ENCODE results near the gene TIAM2. TPM values are rescaled to one million over a fixed set of nuclear protein-coding genes. Genes with fewer than 3 reads are reported as not detected.
"Not testable (repeated sequence)": the region's sequence is repeated elsewhere in the genome, so short reads cannot be mapped to it uniquely, and the experiment has no call there.

TIAM2 gene
- total RNA-seq, 3 donors from 2014 or later (not counting 1 experiment from before 2014, with no cell fraction given) = 6.5 to 11.1 (median 8.7) TPM

- Mint-ChIP-seq H3K36me3 (no peaks in the 10 kb centered on the region), H3K4me1 (no peaks in the 10 kb centered on the region), H3K27ac (no peak overlapping the region), H3K9me3 (no peaks in the 10 kb centered on the region), H3K27me3 (ENCODE audit: low read depth in 2 of 2) (peaks cover 6 to 17% of the 10 kb centered on the region in 2 donors), H3K4me3 (no peak overlapping the region)
- Histone ChIP-seq H3K27ac (ENCODE audit: low read length) (no peak overlapping the region), H3K4me1 (ENCODE audit: control insufficient read depth, insufficient read depth, low read length) (no peaks in the 10 kb centered on the region), H3K9me3 (ENCODE audit: control insufficient read depth, insufficient read depth, low read length) (no peaks in the 10 kb centered on the region), H3K27me3 (ENCODE audit: control insufficient read depth, insufficient read depth, low read length) (no peaks in the 10 kb centered on the region), H3K36me3 (ENCODE audit: control insufficient read depth, insufficient read depth, low read length) (no peaks in the 10 kb centered on the region), H3K4me3 (ENCODE audit: low read length) (no peak overlapping the region)
- TF ChIP-seq CTCF (IDR thresholded peaks at IDR 0.05) = no peak
- intact Hi-C loops (cut with micrococcal nuclease) = no loop called here
- ATAC-seq (no peak), DNase-seq (no peak)
- WGBS (ENCODE audit: insufficient coverage) = 68% methylated on average over 11 of the region's 11 CpGs
Observed at GRCh38 chr6:155216312-155217046, 221.4 kb downstream of the TIAM2 start.

GRCh38 chr6:155218711-155219110 is 223.6 kb downstream of the TIAM2 start:
- H3K36me3 Mint-ChIP-seq; ATAC-seq; DNase-seq; H3K4me1 Mint-ChIP-seq; H3K4me1 ChIP-seq (ENCODE audit: control insufficient read depth, insufficient read depth, low read length); intact Hi-C loops (cut with micrococcal nuclease); H3K27ac ChIP-seq (ENCODE audit: low read length); H3K4me3 ChIP-seq (ENCODE audit: low read length); H3K27me3 ChIP-seq (ENCODE audit: control insufficient read depth, insufficient read depth, low read length); H3K36me3 ChIP-seq (ENCODE audit: control insufficient read depth, insufficient read depth, low read length); H3K9me3 Mint-ChIP-seq; H3K4me3 Mint-ChIP-seq; H3K27ac Mint-ChIP-seq; H3K9me3 ChIP-seq (ENCODE audit: control insufficient read depth, insufficient read depth, low read length): not testable (repeated sequence)
- 86% methylated on average over 19 of the region's 20 CpGs for WGBS (ENCODE audit: insufficient coverage)
- H3K27me3 Mint-ChIP-seq (ENCODE audit: low read depth in 2 of 2) = peaks cover 6 to 23% of the 10 kb centered on the region in 2 donors

- no peaks in the 10 kb centered on the region for H3K9me3 Mint-ChIP-seq
- over 99% methylated on average over 7 of the region's 7 CpGs for WGBS (ENCODE audit: insufficient coverage)
- Histone ChIP-seq H3K9me3 (ENCODE audit: control insufficient read depth, insufficient read depth, low read length) (no peaks in the 10 kb centered on the region), H3K27me3 (ENCODE audit: control insufficient read depth, insufficient read depth, low read length) (no peaks in the 10 kb centered on the region), H3K4me3 (ENCODE audit: low read length) (no peak overlapping the region), H3K4me1 (ENCODE audit: control insufficient read depth, insufficient read depth, low read length) (peaks cover 6% of the 10 kb centered on the region), H3K36me3 (ENCODE audit: control insufficient read depth, insufficient read depth, low read length) (no peaks in the 10 kb centered on the region), H3K27ac (ENCODE audit: low read length) (no peak overlapping the region)
- intact Hi-C loops (cut with micrococcal nuclease) = no loop called here
- no peak for TF ChIP-seq CTCF (IDR thresholded peaks at IDR 0.05)
- DNase-seq (no peak), ATAC-seq (no peak)
- no peak overlapping the region for H3K27ac Mint-ChIP-seq
- no peak overlapping the region for H3K4me3 Mint-ChIP-seq
- peaks cover 6 to 27% of the 10 kb centered on the region in 2 donors for H3K27me3 Mint-ChIP-seq (ENCODE audit: low read depth in 2 of 2)
- H3K36me3 Mint-ChIP-seq = no peaks in the 10 kb centered on the region
- H3K4me1 Mint-ChIP-seq = peaks cover 0 to 6% of the 10 kb centered on the region in 2 donors
Observed at GRCh38 chr6:155219299-155219698, 224.2 kb downstream of the TIAM2 start.

GRCh38 chr6:155219858-155220301 is 224.8 kb downstream of the TIAM2 start:
- peaks cover 12% of the 10 kb centered on the region for H3K4me1 ChIP-seq (ENCODE audit: control insufficient read depth, insufficient read depth, low read length)
- DNase-seq (no peak), ATAC-seq (no peak)
- TF ChIP-seq CTCF (IDR thresholded peaks at IDR 0.05) = no peak
- H3K4me3 Mint-ChIP-seq = no peak overlapping the region
- H3K4me1 Mint-ChIP-seq = peaks cover 0 to 7% of the 10 kb centered on the region in 2 donors
- peaks cover 6 to 28% of the 10 kb centered on the region in 2 donors for H3K27me3 Mint-ChIP-seq (ENCODE audit: low read depth in 2 of 2)
- H3K36me3 Mint-ChIP-seq = no peaks in the 10 kb centered on the region
- intact Hi-C loops (cut with micrococcal nuclease) = no loop called here
- WGBS (ENCODE audit: insufficient coverage) = 93% methylated on average over 5 of the region's 5 CpGs
- no peaks in the 10 kb centered on the region for H3K9me3 Mint-ChIP-seq
- H3K9me3 ChIP-seq (ENCODE audit: control insufficient read depth, insufficient read depth, low read length) = no peaks in the 10 kb centered on the region
- no peak overlapping the region for H3K27ac ChIP-seq (ENCODE audit: low read length)
- H3K27me3 ChIP-seq (ENCODE audit: control insufficient read depth, insufficient read depth, low read length) = no peaks in the 10 kb centered on the region
- no peak overlapping the region for H3K4me3 ChIP-seq (ENCODE audit: low read length)
- no peak overlapping the region for H3K27ac Mint-ChIP-seq
- no peaks in the 10 kb centered on the region for H3K36me3 ChIP-seq (ENCODE audit: control insufficient read depth, insufficient read depth, low read length)
